Natural killer cell treated with Interleukin-12 subunit alpha and Interleukin-12 subunit beta and Interleukin-15 and Interleukin-18, amount 100 ng/mL, for 72 hours (primary cell): ENCODE results near the gene AUTS2. TPM values are rescaled to one million over a fixed set of nuclear protein-coding genes. Genes with fewer than 3 reads are reported as not detected.
"Not testable (repeated sequence)": the region's sequence is repeated elsewhere in the genome, so short reads cannot be mapped to it uniquely, and the experiment has no call there.

Experiments used
- ATAC-seq, 2 donors: fragments of 150-1000 bp; cut with Tn5 transposase in 1 of 2; sonication (Bioruptor Pico), chemical (Tn5 transposase) in 1 of 2; 2 replicates each; pipeline ENCODE4 v1.10.0; 2021
- DNase-seq: peaks from one replicate; pipeline ENCODE4 v3.0.0; 2022; ENCODE audit warnings: low spot score
- H3K27ac Mint-ChIP-seq, 2 donors: 1 replicate in 1 of 2; 2 replicates in 1 of 2; pipeline ENCODE4 v1.8.0; 2022; ENCODE audit warnings: mixed read lengths in 2 of 2, mild to moderate bottlenecking in 1 of 2, moderate library complexity in 1 of 2
- H3K27me3 Mint-ChIP-seq, 2 donors: 1 replicate in 1 of 2; 2 replicates in 1 of 2; pipeline ENCODE4 v1.8.0; 2022; ENCODE audit warnings: mixed read lengths in 2 of 2
- H3K36me3 Mint-ChIP-seq: one replicate; pipeline ENCODE4 v1.8.0; 2022; ENCODE audit warnings: mixed read lengths
- H3K4me1 Mint-ChIP-seq, 2 donors: 1 replicate in 1 of 2; 2 replicates in 1 of 2; pipeline ENCODE4 v1.8.0; 2022; ENCODE audit warnings: low read depth in 2 of 2, mixed read lengths in 2 of 2, mild to moderate bottlenecking in 1 of 2
- H3K4me3 Mint-ChIP-seq: one replicate; pipeline ENCODE4 v1.8.0; 2022; ENCODE audit warnings: mixed read lengths
- H3K9me3 Mint-ChIP-seq: 2 replicates; pipeline ENCODE4 v1.8.0; 2022; ENCODE audit warnings: mixed read lengths
- total RNA-seq, 2 donors: library from RNA; stranded (reverse); gene quantifications; one replicate each; pipeline ENCODE4 v1.2.3, GENCODE V29; 2022

The AUTS2 gene
- total RNA-seq, 2 donors from 2014 or later, result 14.3 to 43.0 TPM

- DNase-seq (no peak), ATAC-seq (no peak)
- no peaks in the 10 kb centered on the region for H3K9me3 Mint-ChIP-seq
- H3K4me1 Mint-ChIP-seq, result peaks cover 34 to 47% of the 10 kb centered on the region in 2 donors
- H3K36me3 Mint-ChIP-seq, result no peaks in the 10 kb centered on the region
- H3K27ac Mint-ChIP-seq, result peak overlapping the region; percentile 15 to 62
- H3K27me3 Mint-ChIP-seq, result no peaks in the 10 kb centered on the region
- no peak overlapping the region for H3K4me3 Mint-ChIP-seq
These were observed 1130.7 kb downstream of the AUTS2 start for GRCh38 chr7:70728872-70729552.

- DNase-seq, H3K27me3 Mint-ChIP-seq, H3K9me3 Mint-ChIP-seq, H3K4me3 Mint-ChIP-seq, ATAC-seq, H3K36me3 Mint-ChIP-seq: not testable (repeated sequence)
- Mint-ChIP-seq H3K27ac (peak overlapping the region; percentile 15 to 62), H3K4me1 (peaks cover 32 to 48% of the 10 kb centered on the region in 2 donors)
These were observed 1131.4 kb downstream of the AUTS2 start for GRCh38 chr7:70729553-70730157.

GRCh38 chr7:70730451-70731110 lies 1132.3 kb downstream of the AUTS2 start:
- Mint-ChIP-seq H3K27me3 (no peaks in the 10 kb centered on the region), H3K4me3 (no peak overlapping the region), H3K9me3 (no peaks in the 10 kb centered on the region), H3K4me1 (peaks cover 31 to 46% of the 10 kb centered on the region in 2 donors), H3K27ac (no peak overlapping the region), H3K36me3 (no peaks in the 10 kb centered on the region)
- ATAC-seq (no peak), DNase-seq (no peak)

GRCh38 chr7:70733090-70733489 lies 1134.8 kb downstream of the AUTS2 start:
- H3K4me1 Mint-ChIP-seq, result peaks cover 49 to 53% of the 10 kb centered on the region in 2 donors
- DNase-seq, result no peak
- no peaks in the 10 kb centered on the region for H3K36me3 Mint-ChIP-seq
- H3K27me3 Mint-ChIP-seq, result no peaks in the 10 kb centered on the region
- H3K27ac Mint-ChIP-seq, result peak overlapping the region in 1 of 2 donors; percentile 52
- H3K4me3 Mint-ChIP-seq, result no peak overlapping the region
- no peak for ATAC-seq
- no peaks in the 10 kb centered on the region for H3K9me3 Mint-ChIP-seq

- peak overlapping the region in 1 of 2 donors; percentile 56 for H3K27ac Mint-ChIP-seq
- no peaks in the 10 kb centered on the region for H3K36me3 Mint-ChIP-seq
- H3K4me1 Mint-ChIP-seq, result peaks cover 51 to 56% of the 10 kb centered on the region in 2 donors
- ATAC-seq (no peak), DNase-seq (no peak)
- H3K27me3 Mint-ChIP-seq, result no peaks in the 10 kb centered on the region
- H3K4me3 Mint-ChIP-seq, result no peak overlapping the region
- no peaks in the 10 kb centered on the region for H3K9me3 Mint-ChIP-seq
These were observed 1136.1 kb downstream of the AUTS2 start for GRCh38 chr7:70734411-70734810.

DNA sequence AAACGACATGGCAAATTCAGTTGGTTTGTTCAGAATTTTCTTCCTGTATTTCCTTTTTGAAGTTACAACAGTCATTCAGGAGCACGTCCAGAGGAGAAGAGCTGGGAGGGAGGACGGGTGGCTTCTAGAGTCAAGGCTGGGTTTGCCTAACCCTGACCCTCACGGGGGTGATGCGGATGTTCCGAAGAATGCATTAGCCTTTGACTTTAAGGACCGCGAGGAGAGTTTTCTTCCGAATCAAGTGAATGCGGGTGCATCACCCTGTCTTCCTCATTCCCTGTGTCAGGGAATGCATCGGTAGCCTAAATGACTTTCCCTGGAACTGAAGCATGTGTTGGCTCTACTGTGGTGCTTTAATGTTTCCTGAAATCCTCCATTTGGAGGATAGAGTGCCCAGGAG lies 1137.0 kb downstream of the AUTS2 start:
- DNase-seq, result no peak
- Mint-ChIP-seq H3K27ac (peak overlapping the region in 1 of 2 donors; percentile 56), H3K9me3 (no peaks in the 10 kb centered on the region), H3K27me3 (no peaks in the 10 kb centered on the region), H3K4me3 (no peak overlapping the region), H3K36me3 (no peaks in the 10 kb centered on the region), H3K4me1 (peaks cover 50 to 61% of the 10 kb centered on the region in 2 donors)
- ATAC-seq, result no peak

DNA sequence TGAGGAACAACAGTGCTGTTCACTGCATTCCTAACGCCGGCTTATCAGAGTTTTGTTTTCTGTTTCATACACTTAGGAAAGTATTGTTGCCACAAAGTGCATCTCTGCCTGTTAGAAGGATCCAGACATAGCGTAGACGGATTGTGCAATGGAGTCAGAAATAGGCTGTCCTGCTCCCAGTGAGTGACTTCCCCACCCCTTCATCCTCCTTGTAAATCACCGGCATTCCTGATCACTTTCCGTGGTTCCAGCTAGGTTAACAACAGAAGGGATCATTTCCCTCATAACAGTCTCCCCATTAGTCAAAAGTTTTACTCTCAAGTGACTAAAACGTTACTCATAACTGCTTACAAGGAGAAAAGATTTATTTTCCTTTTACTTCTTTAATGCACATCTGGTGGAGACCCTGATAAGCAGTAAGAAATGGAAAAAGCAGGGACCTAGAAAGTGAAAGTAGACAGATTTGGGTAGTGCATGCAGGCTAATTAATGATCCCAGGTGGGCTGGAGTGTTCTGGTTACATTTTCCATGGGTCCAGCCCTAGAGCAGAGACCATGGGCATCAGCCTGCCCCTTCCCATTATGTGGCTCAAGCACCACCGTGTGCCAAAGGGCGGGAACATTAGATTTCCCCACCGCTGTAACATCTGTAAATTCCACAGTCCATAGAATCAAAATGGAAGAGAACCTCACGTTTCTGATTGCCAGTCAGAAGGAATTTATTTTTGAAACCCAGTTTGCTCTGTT lies 1138.6 kb downstream of the AUTS2 start:
- peaks cover 50 to 57% of the 10 kb centered on the region in 2 donors for H3K4me1 Mint-ChIP-seq
- no peaks in the 10 kb centered on the region for H3K9me3 Mint-ChIP-seq
- ATAC-seq (no peak), DNase-seq (no peak)
- H3K4me3 Mint-ChIP-seq, result peak overlapping the region; percentile 32
- H3K36me3 Mint-ChIP-seq, result no peaks in the 10 kb centered on the region
- peak overlapping the region in 1 of 2 donors; percentile 85 for H3K27ac Mint-ChIP-seq
- no peaks in the 10 kb centered on the region for H3K27me3 Mint-ChIP-seq

GRCh38 chr7:70738151-70738885 lies 1140.0 kb downstream of the AUTS2 start:
- Mint-ChIP-seq H3K9me3 (no peaks in the 10 kb centered on the region), H3K4me3 (no peak overlapping the region), H3K36me3 (no peaks in the 10 kb centered on the region), H3K27me3 (no peaks in the 10 kb centered on the region), H3K4me1 (peaks cover 44 to 51% of the 10 kb centered on the region in 2 donors), H3K27ac (peak overlapping the region in 1 of 2 donors; percentile 70)
- ATAC-seq, result no peak
- DNase-seq, result no peak

DNA sequence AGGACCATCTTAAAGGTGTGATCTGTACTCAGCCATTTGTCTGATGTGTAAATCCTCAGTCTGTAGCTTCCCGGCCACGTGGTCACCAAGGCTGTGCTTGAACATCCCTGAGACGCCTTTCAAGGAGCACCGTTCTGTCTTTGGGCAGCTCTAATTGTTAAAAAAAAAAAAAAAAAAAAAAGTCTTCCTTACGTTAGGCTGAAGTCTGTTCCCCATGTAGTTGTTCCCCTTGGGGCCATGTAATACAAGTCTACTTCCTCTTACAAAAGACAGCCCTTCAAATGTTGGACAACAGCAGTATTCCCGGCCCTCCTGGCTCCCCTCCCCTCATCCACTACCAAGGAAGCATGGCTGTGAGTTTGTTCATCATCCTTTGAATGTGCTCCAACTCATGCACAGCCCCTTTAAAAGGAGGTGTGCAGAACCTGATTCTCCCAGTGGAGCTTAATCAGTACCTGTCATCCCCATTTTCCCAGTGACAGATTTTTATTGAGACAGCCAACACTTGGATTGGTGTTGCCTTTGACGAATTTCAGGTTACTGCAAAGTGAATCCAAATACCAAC lies 1141.5 kb downstream of the AUTS2 start:
- Mint-ChIP-seq H3K4me1 (peaks cover 49 to 51% of the 10 kb centered on the region in 2 donors), H3K4me3 (no peak overlapping the region), H3K9me3 (no peaks in the 10 kb centered on the region), H3K27me3 (no peaks in the 10 kb centered on the region), H3K27ac (peak overlapping the region; percentile 14 to 75), H3K36me3 (no peaks in the 10 kb centered on the region)
- no peak for DNase-seq
- no peak for ATAC-seq

DNA sequence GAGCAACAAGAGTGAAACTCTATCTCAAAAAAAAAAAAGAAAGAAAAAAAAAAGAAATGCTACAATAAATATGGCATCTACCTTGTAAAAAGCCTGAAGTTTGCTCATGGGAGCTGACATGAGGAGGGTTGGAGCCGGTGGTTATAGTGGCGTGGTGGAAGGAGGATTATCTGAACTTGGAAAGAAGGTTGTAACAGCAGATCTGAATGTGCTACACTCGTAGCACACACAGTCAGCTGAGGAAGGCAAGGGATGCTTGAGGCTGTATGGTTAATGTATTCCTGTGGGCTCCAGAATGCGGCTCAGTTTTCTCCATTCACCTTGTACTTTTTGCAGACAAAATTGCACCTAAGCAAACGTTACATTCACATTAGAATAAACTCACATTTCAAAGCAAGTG lies 1143.4 kb downstream of the AUTS2 start:
- Mint-ChIP-seq H3K27ac (peak overlapping the region in 1 of 2 donors; percentile 54), H3K4me3 (no peak overlapping the region), H3K4me1 (peaks cover 33 to 44% of the 10 kb centered on the region in 2 donors), H3K27me3 (no peaks in the 10 kb centered on the region), H3K36me3 (no peaks in the 10 kb centered on the region), H3K9me3 (no peaks in the 10 kb centered on the region)
- DNase-seq, result no peak
- no peak for ATAC-seq

DNA sequence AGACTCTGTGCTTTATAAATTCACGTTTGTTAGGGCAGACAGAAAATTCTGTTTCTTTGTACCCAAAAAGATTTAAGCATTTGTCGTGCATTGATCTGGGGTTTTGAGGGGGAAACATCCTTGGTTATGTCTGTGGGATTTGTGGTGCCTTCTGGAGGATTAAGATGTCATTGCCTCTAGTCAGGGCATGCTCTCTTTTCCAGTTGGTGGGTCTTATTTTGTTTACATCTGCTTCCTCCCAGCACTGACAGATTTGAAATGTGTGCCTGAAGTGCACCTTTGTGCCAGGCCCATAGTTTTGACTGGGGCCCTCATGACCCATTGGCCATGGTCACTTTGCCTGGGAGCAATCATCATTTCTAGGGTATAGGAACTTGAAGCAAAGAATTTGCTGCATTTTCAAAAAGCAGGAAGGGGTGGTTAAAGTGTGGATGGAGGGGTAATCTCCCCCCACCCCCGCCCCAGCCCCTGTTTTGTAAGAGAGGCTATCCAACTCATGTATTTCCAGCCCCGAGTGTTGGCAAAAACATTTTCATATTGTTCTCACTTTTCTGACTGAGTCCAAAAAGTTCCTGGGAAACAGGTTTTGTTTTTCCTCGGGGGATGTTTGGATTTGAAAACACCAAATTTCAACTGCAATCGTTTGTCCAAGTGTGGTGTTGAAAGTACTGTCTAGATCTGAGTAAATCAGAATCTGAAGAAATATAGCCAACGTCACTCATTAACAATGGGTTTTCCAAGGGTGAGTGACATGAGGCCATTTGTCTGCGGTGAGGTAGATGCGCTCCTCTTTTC lies 1145.5 kb downstream of the AUTS2 start:
- ATAC-seq, result no peak
- peaks cover 17 to 30% of the 10 kb centered on the region in 2 donors for H3K4me1 Mint-ChIP-seq
- no peaks in the 10 kb centered on the region for H3K36me3 Mint-ChIP-seq
- H3K27ac Mint-ChIP-seq, result peak overlapping the region in 1 of 2 donors; percentile 54
- DNase-seq, result no peak
- no peaks in the 10 kb centered on the region for H3K9me3 Mint-ChIP-seq
- H3K4me3 Mint-ChIP-seq, result no peak overlapping the region
- no peaks in the 10 kb centered on the region for H3K27me3 Mint-ChIP-seq

DNA sequence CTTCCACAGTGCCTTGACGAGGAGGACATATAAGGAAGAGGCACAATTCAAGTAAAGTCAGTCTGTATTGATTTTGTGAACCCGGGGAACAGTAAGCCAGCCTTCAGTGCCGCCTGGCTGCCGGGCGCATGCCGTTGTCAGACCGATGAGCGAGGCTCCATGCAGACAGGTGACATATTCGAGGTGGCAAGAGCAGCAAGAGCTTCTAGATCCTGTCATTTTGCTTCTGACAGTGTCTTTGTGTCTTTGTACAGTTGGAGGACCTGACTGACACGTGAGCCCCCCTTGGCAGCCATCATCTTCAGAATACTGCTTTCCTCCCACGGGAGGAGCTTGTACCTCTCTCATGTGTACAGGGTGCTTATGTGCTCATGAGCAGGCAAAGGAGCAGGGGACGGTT lies 1146.2 kb downstream of the AUTS2 start:
- Mint-ChIP-seq H3K36me3 (no peaks in the 10 kb centered on the region), H3K4me1 (peaks cover 13 to 25% of the 10 kb centered on the region in 2 donors), H3K27me3 (no peaks in the 10 kb centered on the region), H3K27ac (peak overlapping the region in 1 of 2 donors; percentile 54), H3K4me3 (no peak overlapping the region), H3K9me3 (no peaks in the 10 kb centered on the region)
- ATAC-seq (no peak), DNase-seq (no peak)
